T-helper 2 cell treated with Interferon-gamma antibody and Interleukin-4, amounts not matched to agents 5 μg/mL and 100 μg/mL, for 36 hours (primary cell): ENCODE measurements around the gene ZBTB5.
"Not testable (repeated sequence)": the region's sequence is repeated elsewhere in the genome, so short reads cannot be mapped to it uniquely, and the experiment has no call there.

Experiments used
- DNase-seq: peaks from one replicate; pipeline ENCODE4 v3.0.0; 2021; ENCODE audit warnings: low spot score
- H3K27ac Mint-ChIP-seq: one replicate; pipeline ENCODE4 v1.8.0; 2021; ENCODE audit warnings: mild to moderate bottlenecking, mixed read lengths
- H3K27me3 Mint-ChIP-seq: one replicate; pipeline ENCODE4 v1.8.0; 2021; ENCODE audit warnings: low read depth, mixed read lengths
- H3K36me3 Mint-ChIP-seq: one replicate; pipeline ENCODE4 v1.8.0; 2021; ENCODE audit warnings: low read depth, mixed read lengths
- H3K4me1 Mint-ChIP-seq: one replicate; pipeline ENCODE4 v1.8.0; 2021; ENCODE audit warnings: low read depth, mixed read lengths
- H3K4me3 Mint-ChIP-seq: one replicate; pipeline ENCODE4 v1.8.0; 2022; ENCODE audit warnings: mild to moderate bottlenecking, moderate library complexity, mixed read lengths
- H3K9me3 Mint-ChIP-seq: one replicate; pipeline ENCODE4 v1.8.0; 2021; ENCODE audit warnings: mixed read lengths

ZBTB5 gene

DNA sequence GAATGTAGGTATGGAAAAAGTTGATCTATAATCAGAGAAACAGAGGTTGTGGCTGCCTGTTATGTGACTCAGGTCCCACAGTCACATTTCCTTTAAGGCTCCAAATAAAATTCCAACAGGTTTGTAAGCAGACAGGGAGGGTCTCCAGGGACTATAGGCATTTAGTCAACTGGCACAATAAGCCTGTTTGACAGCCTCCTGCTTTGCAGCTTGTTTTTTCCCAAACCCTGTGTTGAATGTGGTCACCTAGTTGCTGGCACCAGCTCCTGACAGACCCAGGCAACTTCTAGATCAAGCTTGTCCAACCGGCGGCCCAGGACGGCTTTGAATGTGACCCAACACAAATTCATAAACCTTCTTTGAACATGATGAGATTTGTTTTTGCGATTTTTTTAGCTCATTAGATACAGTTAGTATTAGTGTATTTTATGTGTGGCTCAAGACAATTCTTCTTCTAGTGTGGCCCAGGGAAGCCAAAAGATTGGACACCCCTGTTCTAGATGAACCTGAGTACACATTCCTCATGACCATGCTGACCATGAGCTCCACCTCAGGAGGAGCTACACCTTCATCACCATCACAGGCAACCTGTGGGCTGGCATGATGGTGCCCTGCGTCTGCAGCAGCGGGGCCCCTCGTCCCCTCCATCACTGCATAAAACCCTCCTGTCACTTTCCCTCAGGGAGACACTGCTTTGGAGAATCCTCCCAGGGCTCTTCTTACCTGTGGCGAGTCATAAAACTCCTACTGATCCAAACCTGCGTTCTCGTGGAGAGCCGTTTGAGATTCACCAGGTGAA, 58.4 kb downstream of the ZBTB5 start:
- Mint-ChIP-seq H3K9me3 (no peaks in the 10 kb centered on the region), H3K4me1 (peaks cover 20% of the 10 kb centered on the region), H3K27ac (no peak overlapping the region), H3K4me3 (no peak overlapping the region), H3K36me3 (no peaks in the 10 kb centered on the region), H3K27me3 (peaks cover 8% of the 10 kb centered on the region)
- no peak for DNase-seq

DNA sequence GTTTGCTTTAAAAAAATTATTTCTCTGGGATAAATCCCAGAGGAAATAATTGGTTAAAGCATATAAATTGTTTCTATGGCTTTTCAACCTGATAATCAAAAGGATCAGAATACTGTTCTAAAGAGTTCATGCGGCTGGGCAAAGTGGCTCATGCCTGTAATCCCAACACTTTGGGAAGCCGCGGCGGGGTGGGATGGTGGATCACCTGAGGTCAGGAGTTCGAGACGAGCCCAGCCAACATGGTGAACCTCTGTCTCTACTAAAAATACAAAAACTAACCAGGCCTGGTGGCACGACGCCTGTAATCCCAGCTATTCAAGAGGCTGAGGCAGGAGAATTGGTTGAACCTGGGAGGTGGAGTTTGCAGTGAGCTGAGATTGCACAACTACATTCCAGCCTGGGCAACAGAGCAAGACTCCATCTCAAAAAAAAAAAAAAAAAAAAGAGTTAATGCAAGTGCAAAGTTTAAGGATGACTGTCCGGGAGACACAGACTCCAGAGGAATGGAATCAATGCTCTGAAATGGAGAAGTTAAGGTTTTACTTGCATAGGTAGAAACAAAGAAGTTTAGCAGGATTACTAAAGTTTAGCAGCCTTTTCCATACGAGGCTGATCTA, 59.4 kb downstream of the ZBTB5 start:
- Mint-ChIP-seq H3K4me1 (peaks cover 17% of the 10 kb centered on the region), H3K9me3 (no peaks in the 10 kb centered on the region), H3K27ac (no peak overlapping the region), H3K4me3 (no peak overlapping the region), H3K27me3 (peaks cover 8% of the 10 kb centered on the region), H3K36me3 (no peaks in the 10 kb centered on the region)
- DNase-seq = no peak

DNA sequence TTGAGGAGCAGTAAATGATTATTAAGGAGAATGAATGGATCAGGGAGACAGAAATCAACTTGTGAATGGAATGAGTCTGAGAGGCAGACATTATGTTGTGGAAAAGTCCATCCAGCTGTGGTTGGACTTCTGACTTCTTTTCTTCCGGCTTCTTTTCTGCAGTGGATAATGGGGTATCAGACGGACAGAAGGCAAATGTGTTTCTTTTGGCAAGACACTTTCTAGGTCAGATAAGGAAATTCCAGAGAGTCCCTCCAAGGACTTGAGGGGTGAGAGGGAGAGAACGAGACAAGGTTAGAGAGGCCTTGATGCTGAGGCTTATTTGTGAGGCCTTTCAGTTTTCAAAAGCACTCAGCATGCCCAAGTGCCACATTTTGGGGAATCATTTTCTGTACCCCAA, 59.9 kb downstream of the ZBTB5 start:
- Mint-ChIP-seq H3K4me1 (peaks cover 13% of the 10 kb centered on the region), H3K27ac (no peak overlapping the region), H3K4me3 (no peak overlapping the region), H3K9me3 (no peaks in the 10 kb centered on the region), H3K36me3 (no peaks in the 10 kb centered on the region), H3K27me3 (peaks cover 8% of the 10 kb centered on the region)
- DNase-seq = no peak

DNA sequence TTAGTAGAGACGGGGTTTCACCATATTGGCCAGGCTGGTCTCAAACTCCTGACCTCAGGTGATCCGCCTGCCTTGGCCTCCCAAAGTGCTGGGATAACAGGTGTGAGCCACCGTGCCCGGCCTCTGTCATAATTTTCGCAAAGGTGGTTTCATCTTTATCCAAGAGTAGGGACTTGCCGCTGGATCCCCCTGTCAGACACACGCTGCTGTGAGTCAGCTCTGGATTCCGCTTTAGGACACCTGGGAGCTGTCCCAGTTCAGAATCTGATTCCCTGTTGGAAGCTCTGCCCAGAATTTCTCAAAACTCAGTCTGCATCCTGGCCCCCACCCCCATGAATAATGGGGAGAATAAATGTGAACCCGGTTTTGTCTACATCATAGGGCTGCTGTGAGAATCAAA, 60.7 kb downstream of the ZBTB5 start:
- no peaks in the 10 kb centered on the region for H3K9me3 Mint-ChIP-seq
- no peak overlapping the region for H3K4me3 Mint-ChIP-seq
- H3K27me3 Mint-ChIP-seq = peaks cover 8% of the 10 kb centered on the region
- no peak for DNase-seq
- H3K27ac Mint-ChIP-seq = no peak overlapping the region
- H3K4me1 Mint-ChIP-seq = peaks cover 8% of the 10 kb centered on the region
- no peaks in the 10 kb centered on the region for H3K36me3 Mint-ChIP-seq

DNA sequence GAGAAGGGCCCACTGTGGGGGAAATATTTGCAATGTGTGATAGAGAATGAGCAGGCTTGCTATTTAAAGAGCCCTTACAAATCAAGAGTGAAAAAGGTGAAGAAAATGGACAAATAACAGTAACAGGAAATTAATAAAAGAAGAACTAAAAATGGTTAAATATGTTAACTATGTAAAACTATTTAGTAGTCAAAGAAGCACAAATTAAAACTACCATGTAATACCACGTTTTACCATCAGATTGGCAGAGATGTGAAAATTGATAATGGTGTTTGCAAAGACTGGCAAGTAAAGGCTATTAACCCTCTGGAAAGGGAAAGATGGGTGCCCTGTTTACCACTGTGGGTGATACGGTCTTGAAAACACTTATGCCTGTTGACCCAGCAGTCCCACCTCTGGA, 65.9 kb downstream of the ZBTB5 start:
- no peaks in the 10 kb centered on the region for H3K36me3 Mint-ChIP-seq
- no peak for DNase-seq
- no peak overlapping the region for H3K27ac Mint-ChIP-seq
- no peak overlapping the region for H3K4me3 Mint-ChIP-seq
- peaks cover 4% of the 10 kb centered on the region for H3K27me3 Mint-ChIP-seq
- no peaks in the 10 kb centered on the region for H3K9me3 Mint-ChIP-seq
- H3K4me1 Mint-ChIP-seq = no peaks in the 10 kb centered on the region

DNA sequence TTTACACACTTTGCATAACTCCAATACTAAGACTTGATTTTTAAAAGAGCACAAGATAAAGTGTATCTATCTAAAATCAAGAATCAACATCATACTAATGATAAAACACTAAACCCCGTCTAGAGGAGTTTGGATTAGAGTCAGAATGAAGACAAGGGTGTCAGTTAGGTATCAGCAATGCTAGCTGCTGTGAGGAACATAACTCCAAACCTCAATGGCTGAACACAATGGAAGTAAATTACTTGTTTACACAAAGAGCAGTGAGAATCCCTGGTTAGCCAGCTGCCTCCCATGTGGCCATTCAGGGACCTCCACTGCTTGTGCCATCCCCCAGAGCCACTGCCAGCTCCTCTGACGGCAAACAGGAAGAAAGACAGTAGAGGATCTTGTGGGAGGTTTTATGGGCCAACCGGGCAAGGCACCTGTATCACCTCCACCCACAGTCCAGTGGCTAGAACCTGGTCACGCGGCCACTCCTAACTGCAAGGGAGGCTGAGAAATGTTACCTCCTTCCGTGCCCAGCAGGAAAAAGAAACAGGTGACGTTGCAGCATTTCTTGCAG, 66.7 kb downstream of the ZBTB5 start:
- Mint-ChIP-seq H3K36me3 (no peaks in the 10 kb centered on the region), H3K27me3 (peaks cover 4% of the 10 kb centered on the region), H3K9me3 (no peaks in the 10 kb centered on the region), H3K4me3 (no peak overlapping the region), H3K27ac (no peak overlapping the region), H3K4me1 (no peaks in the 10 kb centered on the region)
- no peak for DNase-seq

DNA sequence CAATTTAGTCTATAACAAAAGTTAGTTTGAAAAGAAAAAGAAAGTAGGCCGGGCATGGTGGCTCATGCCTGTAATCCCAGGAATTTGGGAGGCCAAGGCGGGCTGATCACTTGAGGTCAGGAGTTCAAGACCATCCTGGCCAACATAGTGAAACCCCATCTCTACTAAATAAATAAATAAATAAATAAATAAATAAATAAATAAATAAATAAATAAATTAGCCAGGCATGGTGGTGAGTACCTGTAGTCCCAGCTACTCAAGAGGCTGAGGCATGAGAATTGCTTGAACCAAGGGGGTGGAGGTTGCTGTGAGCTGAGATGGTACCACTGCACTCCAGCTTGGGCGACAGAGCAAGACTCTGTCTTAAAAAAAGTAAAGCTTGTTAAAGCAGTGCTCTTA, 67.3 kb downstream of the ZBTB5 start:
- H3K4me1 Mint-ChIP-seq, H3K27ac Mint-ChIP-seq, H3K36me3 Mint-ChIP-seq, H3K4me3 Mint-ChIP-seq, H3K9me3 Mint-ChIP-seq, DNase-seq, H3K27me3 Mint-ChIP-seq: not testable (repeated sequence)

DNA sequence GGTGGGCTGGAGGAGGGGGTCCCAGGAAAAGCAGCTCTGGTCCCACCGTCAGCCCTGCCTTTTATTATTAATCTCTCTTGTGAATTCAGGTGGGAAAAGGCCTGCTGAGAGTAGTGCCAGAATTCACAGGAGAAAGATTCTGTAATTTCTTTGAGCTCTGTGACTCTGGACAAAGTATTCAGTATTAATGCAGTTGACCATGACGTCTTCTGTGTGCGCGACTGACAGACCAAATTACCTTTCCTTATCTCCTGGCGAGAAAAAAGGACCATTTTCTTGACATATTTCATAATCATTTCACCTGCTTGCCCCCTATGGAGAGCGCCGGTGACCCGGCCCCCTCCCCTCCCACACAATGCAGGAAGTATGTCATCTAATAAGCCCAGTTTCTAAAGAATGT, 69.6 kb downstream of the ZBTB5 start:
- H3K27me3 Mint-ChIP-seq = no peaks in the 10 kb centered on the region
- H3K36me3 Mint-ChIP-seq = no peaks in the 10 kb centered on the region
- DNase-seq = no peak

DNA sequence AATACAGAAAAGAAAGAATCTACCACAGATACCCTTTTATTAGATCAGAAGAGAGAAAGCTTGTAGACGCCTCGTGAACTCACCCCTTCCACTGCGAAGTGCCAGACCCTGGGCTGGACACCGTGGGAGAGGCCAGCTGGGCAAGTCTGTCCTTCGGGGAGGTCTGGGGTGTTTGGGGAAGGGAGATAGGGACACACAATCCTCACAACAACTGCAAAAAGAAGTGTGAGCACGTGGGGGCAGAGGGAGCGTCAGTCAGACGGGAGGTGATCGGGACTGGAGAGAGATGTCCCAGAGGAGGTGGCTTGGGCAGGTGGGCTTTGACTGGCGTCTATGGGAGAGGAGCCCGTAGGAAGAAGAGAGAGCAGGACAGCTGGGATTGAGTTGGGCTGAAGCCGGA, 70.0 kb downstream of the ZBTB5 start:
- H3K27me3 Mint-ChIP-seq = no peaks in the 10 kb centered on the region
- no peak for DNase-seq
- no peak overlapping the region for H3K4me3 Mint-ChIP-seq
- H3K36me3 Mint-ChIP-seq = no peaks in the 10 kb centered on the region
- peaks cover 3% of the 10 kb centered on the region for H3K4me1 Mint-ChIP-seq
- H3K27ac Mint-ChIP-seq = no peak overlapping the region
- no peaks in the 10 kb centered on the region for H3K9me3 Mint-ChIP-seq

More for the DNA sequence above, 69.6 kb downstream of the ZBTB5 start:
- H3K27ac Mint-ChIP-seq = no peak overlapping the region
- no peaks in the 10 kb centered on the region for H3K9me3 Mint-ChIP-seq
- peaks cover 3% of the 10 kb centered on the region for H3K4me1 Mint-ChIP-seq
- H3K4me3 Mint-ChIP-seq = no peak overlapping the region

DNA sequence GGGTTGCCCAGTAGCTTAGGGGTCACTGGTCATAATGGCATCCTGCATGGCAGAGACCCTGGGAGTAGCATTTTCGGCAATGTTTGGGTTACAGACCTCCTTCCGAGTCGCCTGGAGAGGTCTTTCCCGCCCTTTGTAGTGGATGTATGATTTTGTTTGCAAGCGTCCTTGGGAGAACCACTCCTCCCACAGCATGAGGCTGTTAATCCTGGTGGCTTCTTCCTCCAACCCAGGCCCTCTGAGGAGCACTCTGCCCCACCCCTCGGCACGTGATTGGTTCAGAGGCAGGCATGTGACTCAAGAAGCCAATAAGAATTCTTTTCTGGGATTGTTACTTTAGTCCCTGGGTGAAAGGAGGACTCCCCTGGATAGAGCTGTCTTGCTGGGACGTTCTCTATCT, 73.0 kb downstream of the ZBTB5 start:
- H3K27me3 Mint-ChIP-seq = no peaks in the 10 kb centered on the region
- H3K36me3 Mint-ChIP-seq = no peaks in the 10 kb centered on the region
- no peaks in the 10 kb centered on the region for H3K9me3 Mint-ChIP-seq
- H3K27ac Mint-ChIP-seq = no peak overlapping the region
- H3K4me3 Mint-ChIP-seq = no peak overlapping the region
- no peak for DNase-seq
- H3K4me1 Mint-ChIP-seq = peaks cover 3% of the 10 kb centered on the region

DNA sequence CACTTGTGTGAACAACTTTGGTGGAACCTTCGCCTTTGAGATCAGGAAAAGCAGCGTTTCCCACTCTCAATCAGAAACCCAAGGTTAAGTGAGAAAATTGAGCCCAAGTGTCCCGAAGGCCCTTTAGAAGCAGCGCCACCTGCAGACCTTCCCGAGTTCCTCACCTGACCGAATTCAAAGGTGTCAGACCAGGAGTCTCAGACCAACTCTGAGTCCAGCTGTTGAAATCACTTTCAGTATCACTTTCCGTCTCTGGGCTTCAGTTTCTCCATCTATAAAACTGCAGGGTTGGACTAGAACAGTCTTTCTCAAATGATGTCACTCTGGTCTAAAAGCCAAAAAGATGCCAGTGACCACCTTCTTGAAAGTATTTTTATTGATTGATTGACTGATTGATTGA, 74.5 kb downstream of the ZBTB5 start:
- Mint-ChIP-seq H3K27me3 (no peaks in the 10 kb centered on the region), H3K4me3 (no peak overlapping the region)

More for the DNA sequence above, 74.5 kb downstream of the ZBTB5 start:
- H3K4me1 Mint-ChIP-seq = peaks cover 3% of the 10 kb centered on the region
- DNase-seq = no peak
- H3K27ac Mint-ChIP-seq = no peak overlapping the region
- H3K9me3 Mint-ChIP-seq = no peaks in the 10 kb centered on the region
- H3K36me3 Mint-ChIP-seq = no peaks in the 10 kb centered on the region
